GM19463 (cell line): ENCODE measurements around the gene VSIG10L.

Experiments used
- ATAC-seq: cut with Tn5 transposase; IDR thresholded peaks from one replicate; pipeline ENCODE4 v1.9.1; 2021; ENCODE audit warnings: mild to moderate bottlenecking, moderate library complexity; ENCODE audit not compliant: unreplicated experiment

Gene VSIG10L

DNA sequence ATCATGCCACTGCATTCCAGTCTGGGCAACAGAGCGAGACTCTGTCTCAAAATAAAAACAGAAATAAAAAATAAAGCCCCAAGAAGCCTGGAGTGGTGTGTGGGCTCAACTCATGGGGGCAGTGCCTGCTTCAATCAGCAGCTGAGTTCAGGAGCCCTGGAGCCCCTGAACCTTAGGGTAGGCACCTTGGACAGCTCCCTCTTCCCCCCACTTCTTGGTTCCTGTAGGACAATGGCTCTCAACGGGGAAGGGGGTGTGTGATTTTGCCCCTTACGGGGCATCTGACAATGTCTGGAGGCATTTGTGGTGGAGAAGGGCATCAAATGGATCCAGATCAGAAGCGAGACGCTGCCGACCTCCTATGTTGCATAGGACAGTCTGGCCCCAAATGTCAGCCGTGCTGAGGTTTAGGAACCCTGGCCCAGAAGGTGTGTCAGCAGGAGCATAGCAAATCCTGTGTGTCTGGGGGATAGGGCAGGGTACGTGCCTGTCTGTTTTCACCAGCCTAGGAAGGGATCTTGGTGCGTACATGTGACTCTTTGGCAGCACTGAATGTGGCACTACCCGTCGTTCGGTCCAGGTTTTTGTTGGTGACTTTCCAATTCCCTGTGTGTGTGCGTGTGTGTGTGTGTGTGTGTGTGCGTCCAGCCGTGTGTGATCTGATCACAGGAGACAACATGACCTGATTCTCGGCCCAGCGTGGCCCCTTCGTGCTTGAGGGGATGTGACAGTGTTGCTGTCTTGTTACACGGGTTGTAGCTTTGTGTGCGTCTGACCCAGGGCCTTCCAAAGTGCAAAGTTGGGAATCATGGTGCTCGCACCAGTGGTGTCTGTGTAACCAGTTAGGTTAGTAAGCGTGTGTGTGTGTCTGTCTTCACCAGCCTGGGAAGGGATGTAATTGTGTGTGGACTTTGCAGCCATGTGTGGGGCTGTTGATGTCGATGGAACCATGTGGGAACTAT lies 23.0 kb downstream of the VSIG10L start:
- ATAC-seq: no peak

- ATAC-seq: no peak
These were observed 24.0 kb downstream of the VSIG10L start for GRCh38 chr19:51317968-51318367.

- no peak for ATAC-seq
These were observed 24.6 kb downstream of the VSIG10L start for GRCh38 chr19:51317376-51317775.

- ATAC-seq: no peak
These were observed 25.3 kb downstream of the VSIG10L start for GRCh38 chr19:51316688-51317087.

DNA sequence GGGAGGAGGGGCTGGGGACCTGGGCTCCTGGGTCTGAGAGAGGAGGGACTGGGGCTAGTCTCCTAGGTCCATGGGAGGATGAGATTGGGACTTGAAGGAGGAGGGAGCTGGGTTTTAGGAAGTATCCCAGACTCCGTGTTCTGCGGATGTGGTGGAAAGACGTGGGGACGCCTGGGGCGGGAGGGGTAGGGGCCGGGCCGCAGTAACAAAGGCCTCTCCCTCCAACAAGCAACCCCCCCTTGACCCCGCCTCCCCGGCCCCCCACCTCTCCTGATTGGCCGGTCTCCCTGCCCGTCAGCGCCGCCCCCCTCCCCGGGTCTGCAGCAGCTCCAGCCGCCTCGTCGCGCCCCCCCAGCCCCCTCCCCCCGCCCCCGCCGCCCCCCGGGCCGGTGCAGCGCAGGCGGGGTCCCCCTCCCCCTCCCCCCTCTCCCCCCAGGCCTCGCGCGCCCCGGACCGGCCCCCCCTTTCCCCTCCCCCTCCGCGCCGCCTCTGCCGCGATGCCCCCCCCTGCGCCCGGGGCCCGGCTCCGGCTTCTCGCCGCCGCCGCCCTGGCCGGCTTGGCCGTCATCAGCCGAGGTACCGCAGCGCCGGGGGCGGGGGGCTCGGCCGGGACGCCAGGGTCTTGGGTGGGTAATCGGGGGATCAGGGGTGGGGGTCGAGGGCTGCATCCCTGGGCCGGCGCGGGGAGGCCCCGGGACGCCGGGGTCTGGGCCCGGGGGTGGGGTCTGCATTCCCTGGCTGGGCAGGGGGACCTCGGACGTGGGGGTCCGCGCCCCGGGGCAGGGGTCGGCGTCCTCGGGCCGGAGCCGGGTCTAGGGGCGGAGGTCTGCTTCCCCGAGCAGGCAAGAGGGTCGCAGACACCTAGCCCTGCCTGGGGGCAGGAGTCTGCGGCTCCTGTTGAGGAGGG lies 30.3 kb downstream of the VSIG10L start, which contains the start of gene IGLON5:
Gene IGLON5, plus strand, starts transcription at position 294 of the 907 bp plus-strand sequence. Its CDS starts 204 bp downstream, at position 498.
- no peak for ATAC-seq

GRCh38 chr19:51305479-51305878 lies 36.5 kb downstream of the VSIG10L start:
- no peak for ATAC-seq

DNA sequence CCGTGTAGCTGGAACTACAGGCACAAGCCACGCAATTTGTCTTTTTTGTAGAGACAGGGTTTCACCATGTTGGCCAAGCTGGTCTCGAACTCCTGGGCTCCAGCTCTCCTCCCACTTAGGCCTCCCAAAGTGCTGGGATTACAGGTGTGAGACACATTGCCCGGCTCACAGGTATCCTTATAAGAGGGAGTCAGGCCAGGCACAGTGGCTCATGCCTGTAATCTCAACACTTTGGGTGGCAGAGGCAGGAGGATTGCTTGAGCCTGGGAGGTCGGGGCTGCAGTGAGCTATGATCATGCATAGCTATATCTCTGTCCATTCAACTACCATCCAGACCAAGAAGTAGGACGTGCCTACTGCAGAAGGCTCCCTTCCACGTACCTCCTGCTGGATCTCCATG lies 40.7 kb downstream of the VSIG10L start:
- no peak for ATAC-seq

GRCh38 chr19:51297406-51297805 lies 44.5 kb downstream of the VSIG10L start:
- ATAC-seq: no peak

GRCh38 chr19:51296336-51297093 lies 45.4 kb downstream of the VSIG10L start:
- no peak for ATAC-seq

DNA sequence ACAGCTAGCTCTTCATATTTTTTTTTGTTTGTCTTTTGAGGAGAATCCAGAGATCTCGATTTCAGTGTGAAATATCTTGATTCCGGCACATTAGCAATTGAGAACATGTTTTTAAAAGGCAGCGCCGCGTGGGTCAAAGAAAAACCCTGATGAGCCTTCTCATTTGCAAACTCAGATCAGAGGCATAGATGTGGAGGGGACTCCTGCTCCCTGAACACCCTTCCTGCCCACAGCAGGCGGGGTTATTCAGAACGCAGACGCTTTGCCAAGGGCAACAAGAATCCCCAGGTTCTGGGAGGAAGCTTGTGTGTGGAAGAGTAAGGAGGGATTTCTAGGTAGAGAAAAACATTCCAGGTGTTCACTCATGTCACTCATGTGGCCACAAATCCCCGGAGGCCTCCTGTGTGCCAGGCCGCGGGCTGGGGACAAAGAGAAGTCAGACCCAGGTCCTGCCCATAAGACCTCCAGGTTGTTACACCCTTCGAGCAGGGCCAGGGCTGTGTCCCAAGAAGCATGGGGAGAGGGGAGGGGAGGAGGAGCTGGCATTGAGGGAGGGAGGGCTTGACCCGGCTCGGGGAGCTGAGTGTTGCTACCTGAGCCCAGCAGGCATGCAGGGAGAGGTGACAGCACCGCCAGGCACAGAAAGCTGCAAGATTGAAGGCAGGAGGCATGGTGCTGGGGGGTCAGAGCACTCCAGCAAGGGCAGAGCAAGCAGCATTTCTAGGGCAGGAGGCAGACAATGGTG lies 46.4 kb downstream of the VSIG10L start:
- ATAC-seq: no peak

GRCh38 chr19:51294977-51295375 lies 47.0 kb downstream of the VSIG10L start:
- no peak for ATAC-seq

DNA sequence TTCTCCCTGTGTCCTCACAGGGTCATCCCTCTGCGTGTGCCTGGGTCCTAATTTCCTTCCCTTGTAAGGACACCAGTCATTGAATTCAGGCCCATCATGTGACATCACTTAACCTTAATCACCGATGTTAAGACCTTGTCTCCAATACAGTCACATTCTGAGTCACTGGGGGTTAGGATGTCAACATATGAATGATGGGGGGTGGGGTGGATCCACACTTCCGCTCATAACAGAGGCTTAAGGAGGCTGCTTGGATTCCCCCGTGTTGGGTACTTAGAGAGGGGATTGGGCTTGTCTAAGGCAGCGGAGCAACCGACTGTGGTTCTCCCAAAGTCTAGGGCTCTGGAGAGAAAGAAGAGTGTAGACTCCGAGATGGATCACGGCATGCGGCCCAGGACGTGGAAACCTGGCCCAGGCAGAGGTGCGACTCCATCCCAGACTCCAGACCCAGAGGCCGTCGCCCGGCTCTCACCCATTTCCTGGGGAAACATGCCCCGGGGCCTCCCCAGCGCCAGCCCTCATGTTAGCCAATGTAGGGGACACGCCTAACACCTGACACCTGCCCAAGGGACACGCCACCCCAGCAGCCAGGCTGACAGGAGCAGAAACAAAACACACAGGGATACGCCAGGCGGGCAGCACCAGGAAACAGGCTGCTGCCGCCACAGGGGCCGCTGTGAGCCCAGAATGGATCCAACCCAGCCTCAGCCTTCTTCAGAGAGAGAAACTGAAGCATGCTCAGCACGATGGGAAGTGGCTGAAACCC lies 47.5 kb downstream of the VSIG10L start:
- no peak for ATAC-seq

- no peak for ATAC-seq
These were observed 48.2 kb downstream of the VSIG10L start for GRCh38 chr19:51293571-51294210.

DNA sequence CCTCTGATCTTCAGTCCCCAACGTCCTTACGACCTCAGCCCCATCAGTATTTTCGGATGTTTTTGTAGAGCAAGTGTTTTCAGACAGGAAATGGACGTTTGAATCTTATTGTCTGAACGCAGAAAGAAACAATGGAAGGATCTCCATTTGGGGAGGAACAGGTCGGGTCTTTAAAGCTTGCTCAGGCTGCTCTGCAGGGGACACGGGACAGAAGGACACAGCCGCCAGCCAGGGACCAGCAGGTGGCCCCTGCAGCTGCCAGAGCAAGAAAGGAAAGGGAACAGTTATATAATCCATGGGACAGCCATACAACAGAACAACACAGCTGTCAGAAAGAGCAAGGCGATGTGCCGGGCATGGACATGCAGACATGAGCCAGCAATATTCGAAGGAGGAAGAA lies 49.0 kb downstream of the VSIG10L start:
- no peak for ATAC-seq

DNA sequence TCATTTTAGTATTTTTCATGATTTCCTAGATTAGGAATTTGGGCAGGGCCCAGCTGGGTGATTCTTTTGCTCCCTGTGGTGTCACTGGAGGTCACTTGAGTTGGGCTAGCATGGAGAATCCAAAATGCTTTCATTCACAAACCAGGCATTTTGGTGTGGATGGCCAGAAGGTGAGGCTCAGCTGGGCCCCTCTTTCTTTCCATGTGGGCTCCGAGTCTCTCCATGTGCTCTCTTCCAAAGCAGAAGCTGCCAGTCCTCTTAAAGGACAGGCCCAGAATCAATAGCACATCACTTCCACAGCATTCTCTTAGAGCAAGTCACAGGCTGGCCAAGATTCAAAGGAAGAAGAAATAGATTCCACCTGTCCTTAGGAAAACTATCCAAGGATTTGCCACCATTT lies 52.3 kb downstream of the VSIG10L start:
- no peak for ATAC-seq

DNA sequence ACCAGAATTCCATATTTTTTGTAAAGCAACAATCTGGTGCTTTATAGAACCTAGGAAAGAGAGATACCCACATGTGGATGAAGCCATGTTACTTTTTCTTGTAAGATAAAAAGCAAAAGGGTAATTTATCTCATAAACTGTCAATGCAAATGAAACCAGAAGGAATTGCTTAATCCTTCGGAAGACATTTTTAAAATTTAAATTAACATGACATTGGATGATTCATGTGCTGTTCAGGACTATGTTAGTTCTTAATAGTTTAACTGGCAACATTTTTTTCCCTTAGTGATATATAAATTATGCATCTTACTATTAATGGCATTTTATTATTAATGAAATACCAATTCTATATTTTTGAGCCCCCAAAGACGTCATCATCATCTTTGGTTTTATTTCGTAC lies 56.3 kb downstream of the VSIG10L start:
- ATAC-seq: no peak

DNA sequence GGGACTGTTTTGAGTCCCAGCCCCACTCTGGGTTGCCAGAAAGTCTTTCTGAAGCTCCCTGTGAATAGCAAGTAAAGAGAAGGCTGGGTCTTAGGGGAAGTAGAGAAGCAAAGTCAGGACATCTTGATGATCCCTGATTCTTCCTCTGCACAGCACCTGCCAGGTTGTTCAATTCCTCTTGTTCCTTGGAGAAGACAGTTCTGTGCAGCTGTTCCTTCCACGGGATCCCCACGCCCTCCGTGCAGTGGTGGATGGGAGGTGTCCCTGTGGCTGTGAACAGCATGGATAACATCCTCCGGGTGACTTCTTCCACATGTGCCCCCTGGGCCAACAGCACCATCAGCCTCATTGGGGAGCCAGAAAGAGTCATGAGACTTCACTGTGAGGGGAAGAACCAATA lies 59.6 kb downstream of the VSIG10L start:
- ATAC-seq: no peak
